Activated CD4-positive, alpha-beta T cell treated with anti-CD3 and anti-CD28 coated beads, Interleukin-2, amount 10 ng/mL, durations not matched to agents 7 days and 5 days (primary cell): ENCODE data around the gene CNTNAP2. TPM values are rescaled to one million over a fixed set of nuclear protein-coding genes. Genes with fewer than 3 reads are reported as not detected.

Source experiments
- CTCF ChIA-PET: fragments of 350-600 bp; sonication (Branson Sonifier 250); formaldehyde crosslinking; loops from one replicate; lab custom pipeline; 2021; ENCODE audit warnings: antibody characterized with exemption; lab: Charles Lee
- POLR2A ChIA-PET: fragments of 350-600 bp; sonication (Branson Sonifier 250); formaldehyde crosslinking; loops from one replicate; lab custom pipeline; 2021; ENCODE audit warnings: antibody characterized with exemption; lab: Charles Lee
- DNase-seq: peaks from one replicate; pipeline ENCODE4 v3.0.0-alpha.2; 2020
- H3K27ac Mint-ChIP-seq: one replicate; pipeline ENCODE4 v1.8.0; 2021; ENCODE audit warnings: mild to moderate bottlenecking, moderate library complexity, mixed read lengths
- H3K27me3 Mint-ChIP-seq: one replicate; pipeline ENCODE4 v1.8.0; 2021; ENCODE audit warnings: mixed read lengths
- H3K36me3 Mint-ChIP-seq: one replicate; pipeline ENCODE4 v1.8.0; 2021; ENCODE audit warnings: low read depth, mixed read lengths
- H3K4me1 Mint-ChIP-seq: one replicate; pipeline ENCODE4 v1.8.0; 2021; ENCODE audit warnings: mixed read lengths
- H3K4me3 Mint-ChIP-seq: one replicate; pipeline ENCODE4 v1.8.0; 2021; ENCODE audit warnings: mild to moderate bottlenecking, moderate library complexity, mixed read lengths
- H3K9me3 Mint-ChIP-seq: one replicate; pipeline ENCODE4 v1.8.0; 2021; ENCODE audit warnings: mixed read lengths
- total RNA-seq, 2 experiments: library from RNA; stranded (reverse); gene quantifications; one replicate each; pipeline ENCODE4 v1.2.3, GENCODE V29; 2021

The CNTNAP2 gene
- total RNA-seq, 2 experiments from 2014 or later = not detected

- no peak for DNase-seq
- no peaks in the 10 kb centered on the region for H3K9me3 Mint-ChIP-seq
- H3K4me1 Mint-ChIP-seq = peaks cover 1% of the 10 kb centered on the region
- H3K27me3 Mint-ChIP-seq = peaks cover 38% of the 10 kb centered on the region
- no peak overlapping the region for H3K27ac Mint-ChIP-seq
- H3K4me3 Mint-ChIP-seq = no peak overlapping the region
- no peaks in the 10 kb centered on the region for H3K36me3 Mint-ChIP-seq
- POLR2A ChIA-PET = no interaction called here
- CTCF ChIA-PET = interaction anchor here (0.6 kb wide), 1 partner anchor 36 kb away, joined by 3 read pairs; no protein-coding TSS in a partner anchor
Measured at GRCh38 chr7:148344406-148344805, 2227.8 kb downstream of the CNTNAP2 start.

- ChIA-PET POLR2A (no interaction called here), CTCF (no interaction called here)
- no peaks in the 10 kb centered on the region for H3K4me1 Mint-ChIP-seq
- no peaks in the 10 kb centered on the region for H3K9me3 Mint-ChIP-seq
- no peak overlapping the region for H3K4me3 Mint-ChIP-seq
- H3K27ac Mint-ChIP-seq = no peak overlapping the region
- no peaks in the 10 kb centered on the region for H3K36me3 Mint-ChIP-seq
- peaks cover 11% of the 10 kb centered on the region for H3K27me3 Mint-ChIP-seq
- DNase-seq = no peak
Measured at GRCh38 chr7:148347981-148348380, 2231.4 kb downstream of the CNTNAP2 start.

GRCh38 chr7:148348466-148348865 lies 2231.9 kb downstream of the CNTNAP2 start:
- Mint-ChIP-seq H3K27me3 (peaks cover 7% of the 10 kb centered on the region), H3K4me1 (no peaks in the 10 kb centered on the region), H3K4me3 (no peak overlapping the region), H3K36me3 (no peaks in the 10 kb centered on the region), H3K9me3 (no peaks in the 10 kb centered on the region), H3K27ac (no peak overlapping the region)
- DNase-seq = no peak
- ChIA-PET POLR2A (no interaction called here), CTCF (no interaction called here)

GRCh38 chr7:148356303-148356702 lies 2239.7 kb downstream of the CNTNAP2 start:
- Mint-ChIP-seq H3K4me3 (no peak overlapping the region), H3K27me3 (peaks cover 2% of the 10 kb centered on the region), H3K4me1 (no peaks in the 10 kb centered on the region), H3K27ac (no peak overlapping the region), H3K9me3 (no peaks in the 10 kb centered on the region), H3K36me3 (no peaks in the 10 kb centered on the region)
- ChIA-PET POLR2A (no interaction called here), CTCF (no interaction called here)
- DNase-seq = no peak

- no peak for DNase-seq
- no peak overlapping the region for H3K27ac Mint-ChIP-seq
- H3K36me3 Mint-ChIP-seq = no peaks in the 10 kb centered on the region
- H3K9me3 Mint-ChIP-seq = peaks cover 8% of the 10 kb centered on the region
- H3K4me3 Mint-ChIP-seq = no peak overlapping the region
- POLR2A ChIA-PET = no interaction called here
- no peaks in the 10 kb centered on the region for H3K27me3 Mint-ChIP-seq
- CTCF ChIA-PET = no interaction called here
- no peaks in the 10 kb centered on the region for H3K4me1 Mint-ChIP-seq
Measured at GRCh38 chr7:148362541-148362940, 2245.9 kb downstream of the CNTNAP2 start.

- no peaks in the 10 kb centered on the region for H3K27me3 Mint-ChIP-seq
- ChIA-PET POLR2A (no interaction called here), CTCF (no interaction called here)
- no peak for DNase-seq
- peaks cover 8% of the 10 kb centered on the region for H3K9me3 Mint-ChIP-seq
- no peaks in the 10 kb centered on the region for H3K36me3 Mint-ChIP-seq
- H3K4me3 Mint-ChIP-seq = no peak overlapping the region
- H3K4me1 Mint-ChIP-seq = no peaks in the 10 kb centered on the region
- no peak overlapping the region for H3K27ac Mint-ChIP-seq
Measured at GRCh38 chr7:148367731-148368475, 2251.3 kb downstream of the CNTNAP2 start.

- Mint-ChIP-seq H3K36me3 (no peaks in the 10 kb centered on the region), H3K4me3 (no peak overlapping the region), H3K4me1 (no peaks in the 10 kb centered on the region), H3K27ac (no peak overlapping the region), H3K9me3 (peaks cover 8% of the 10 kb centered on the region), H3K27me3 (no peaks in the 10 kb centered on the region)
- DNase-seq = no peak
- ChIA-PET CTCF (interaction anchor here (0.6 kb wide), 1 partner anchor 18 kb away, joined by 5 read pairs; no protein-coding TSS in a partner anchor), POLR2A (no interaction called here)
Measured at GRCh38 chr7:148368562-148368961, 2252.0 kb downstream of the CNTNAP2 start.

- H3K4me3 Mint-ChIP-seq = no peak overlapping the region
- ChIA-PET CTCF (no interaction called here), POLR2A (no interaction called here)
- no peak for DNase-seq
- H3K27ac Mint-ChIP-seq = no peak overlapping the region
- no peaks in the 10 kb centered on the region for H3K36me3 Mint-ChIP-seq
- no peaks in the 10 kb centered on the region for H3K4me1 Mint-ChIP-seq
- peaks cover under 1% of the 10 kb centered on the region for H3K9me3 Mint-ChIP-seq
- H3K27me3 Mint-ChIP-seq = no peaks in the 10 kb centered on the region
Measured at GRCh38 chr7:148371280-148371937, 2254.8 kb downstream of the CNTNAP2 start.

- POLR2A ChIA-PET = no interaction called here
- no peak for DNase-seq
- H3K9me3 Mint-ChIP-seq = no peaks in the 10 kb centered on the region
- CTCF ChIA-PET = interaction anchor here (0.6 kb wide), 1 partner anchor 227 kb away, joined by 3 read pairs; no protein-coding TSS in a partner anchor
- H3K27me3 Mint-ChIP-seq = no peaks in the 10 kb centered on the region
- H3K4me3 Mint-ChIP-seq = no peak overlapping the region
- no peaks in the 10 kb centered on the region for H3K4me1 Mint-ChIP-seq
- H3K27ac Mint-ChIP-seq = no peak overlapping the region
- H3K36me3 Mint-ChIP-seq = no peaks in the 10 kb centered on the region
Measured at GRCh38 chr7:148374396-148375259, 2258.0 kb downstream of the CNTNAP2 start.

GRCh38 chr7:148379677-148380076 lies 2263.1 kb downstream of the CNTNAP2 start:
- CTCF ChIA-PET = no interaction called here
- Mint-ChIP-seq H3K27ac (no peak overlapping the region), H3K27me3 (no peaks in the 10 kb centered on the region), H3K4me1 (no peaks in the 10 kb centered on the region), H3K36me3 (no peaks in the 10 kb centered on the region), H3K4me3 (no peak overlapping the region), H3K9me3 (no peaks in the 10 kb centered on the region)
- no peak for DNase-seq
- POLR2A ChIA-PET = no interaction called here

GRCh38 chr7:148380596-148381419 lies 2264.2 kb downstream of the CNTNAP2 start:
- ChIA-PET CTCF (interaction anchor here (0.7 kb wide), 1 partner anchor 36 kb away, joined by 3 read pairs; no protein-coding TSS in a partner anchor), POLR2A (no interaction called here)
- no peak overlapping the region for H3K4me3 Mint-ChIP-seq
- no peaks in the 10 kb centered on the region for H3K9me3 Mint-ChIP-seq
- no peak overlapping the region for H3K27ac Mint-ChIP-seq
- no peaks in the 10 kb centered on the region for H3K27me3 Mint-ChIP-seq
- no peaks in the 10 kb centered on the region for H3K36me3 Mint-ChIP-seq
- no peak for DNase-seq
- H3K4me1 Mint-ChIP-seq = no peaks in the 10 kb centered on the region

- DNase-seq = no peak
- no peaks in the 10 kb centered on the region for H3K36me3 Mint-ChIP-seq
- no peaks in the 10 kb centered on the region for H3K9me3 Mint-ChIP-seq
- no peaks in the 10 kb centered on the region for H3K4me1 Mint-ChIP-seq
- H3K27me3 Mint-ChIP-seq = no peaks in the 10 kb centered on the region
- CTCF ChIA-PET = no interaction called here
- H3K27ac Mint-ChIP-seq = no peak overlapping the region
- H3K4me3 Mint-ChIP-seq = no peak overlapping the region
- POLR2A ChIA-PET = no interaction called here
Measured at GRCh38 chr7:148382596-148382995, 2266.0 kb downstream of the CNTNAP2 start.
